HepG2 (cell line): ENCODE data around the gene TAOK3. TPM values are rescaled to one million over a fixed set of nuclear protein-coding genes. Genes with fewer than 3 reads are reported as not detected.

ENCODE experiments used
- CEBPG ChIP-seq: IDR thresholded peaks from 2 replicates; pipeline ENCODE4 v1.6.1; 2016
- CERS6 ChIP-seq: sonication (generic); formaldehyde crosslinking; IDR thresholded peaks from 2 replicates; pipeline ENCODE4 v1.5.0; 2020; ENCODE audit warnings: missing genetic modification reagents
- HNRNPL ChIP-seq: fragments of 200-400 bp; formaldehyde crosslinking; IDR thresholded peaks from 2 replicates; pipeline ENCODE4 v1.6.1; 2017; ENCODE audit warnings: mild to moderate bottlenecking, low read depth, low read length
- NR2F2 ChIP-seq: IDR thresholded peaks from 2 replicates; pipeline ENCODE4 v1.6.1; 2012; ENCODE audit warnings: low read depth, inconsistent platforms, borderline replicate concordance
- PCBP2 ChIP-seq: fragments of 200-400 bp; formaldehyde crosslinking; optimal IDR thresholded peaks from 2 replicates; pipeline ENCODE3; 2018; ENCODE audit warnings: low read length, low read depth; ENCODE audit not compliant: poor library complexity, severe bottlenecking
- PREB ChIP-seq: sonication (generic); formaldehyde crosslinking; IDR thresholded peaks from 2 replicates; pipeline ENCODE4 v1.4.0; 2020; ENCODE audit warnings: missing genetic modification reagents
- RBM22 ChIP-seq: fragments of 200-400 bp; formaldehyde crosslinking; optimal IDR thresholded peaks from 2 replicates; pipeline ENCODE3; 2017; ENCODE audit warnings: mild to moderate bottlenecking, low read length, moderate library complexity
- THAP11 ChIP-seq: IDR thresholded peaks from 2 replicates; pipeline ENCODE4 v1.6.1; 2016; ENCODE audit warnings: missing biosample characterization, missing genetic modification reagents
- polyA plus RNA-seq, 8 experiments: library from polyadenylated mRNA; depleted of rRNA in 3 of 8; stranded (reverse) in 7 of 8; unstranded in 1 of 8; fragments of >200 nt; fragmentation: Illumina TruSeq in 4 of 8; extraction: Trizol in 4 of 8; gene quantifications; 2 replicates each; pipeline versions ENCODE4 v1.2.1 to v1.2.3, GENCODE V29; 2011 to 2016; ENCODE audit warnings: low read depth in 4 of 8, missing spikeins in 1 of 8, mixed read lengths in 1 of 8; ENCODE audit not compliant: insufficient read depth in 1 of 8
- total RNA-seq, 5 experiments: library from RNA; depleted of rRNA; stranded (reverse); fragments of >200 nt; fragmentation: Illumina TruSeq; extraction: Trizol; gene quantifications; 2 replicates each; pipeline ENCODE4 v1.2.3, GENCODE V29; 2016; ENCODE audit warnings: low read depth in 1 of 5
- TF ChIP-seq, protein P1 (sequence below): sonication (generic); formaldehyde crosslinking; IDR thresholded peaks from 2 replicates; pipeline ENCODE4 v1.5.1; 2020; ENCODE audit warnings: mild to moderate bottlenecking, missing genetic modification reagents, borderline replicate concordance
- TF ChIP-seq, protein P2 (sequence below): sonication (generic); formaldehyde crosslinking; IDR thresholded peaks from 2 replicates; pipeline ENCODE4 v1.8.0; 2022; ENCODE audit warnings: mild to moderate bottlenecking, missing genetic modification reagents, borderline replicate concordance

Gene TAOK3
- total and polyA plus RNA-seq, 2 of the 13 experiments (the other 11 are each of a cell fraction or from before 2014, with no cell fraction given): 10.4 to 12.3 TPM

DNA sequence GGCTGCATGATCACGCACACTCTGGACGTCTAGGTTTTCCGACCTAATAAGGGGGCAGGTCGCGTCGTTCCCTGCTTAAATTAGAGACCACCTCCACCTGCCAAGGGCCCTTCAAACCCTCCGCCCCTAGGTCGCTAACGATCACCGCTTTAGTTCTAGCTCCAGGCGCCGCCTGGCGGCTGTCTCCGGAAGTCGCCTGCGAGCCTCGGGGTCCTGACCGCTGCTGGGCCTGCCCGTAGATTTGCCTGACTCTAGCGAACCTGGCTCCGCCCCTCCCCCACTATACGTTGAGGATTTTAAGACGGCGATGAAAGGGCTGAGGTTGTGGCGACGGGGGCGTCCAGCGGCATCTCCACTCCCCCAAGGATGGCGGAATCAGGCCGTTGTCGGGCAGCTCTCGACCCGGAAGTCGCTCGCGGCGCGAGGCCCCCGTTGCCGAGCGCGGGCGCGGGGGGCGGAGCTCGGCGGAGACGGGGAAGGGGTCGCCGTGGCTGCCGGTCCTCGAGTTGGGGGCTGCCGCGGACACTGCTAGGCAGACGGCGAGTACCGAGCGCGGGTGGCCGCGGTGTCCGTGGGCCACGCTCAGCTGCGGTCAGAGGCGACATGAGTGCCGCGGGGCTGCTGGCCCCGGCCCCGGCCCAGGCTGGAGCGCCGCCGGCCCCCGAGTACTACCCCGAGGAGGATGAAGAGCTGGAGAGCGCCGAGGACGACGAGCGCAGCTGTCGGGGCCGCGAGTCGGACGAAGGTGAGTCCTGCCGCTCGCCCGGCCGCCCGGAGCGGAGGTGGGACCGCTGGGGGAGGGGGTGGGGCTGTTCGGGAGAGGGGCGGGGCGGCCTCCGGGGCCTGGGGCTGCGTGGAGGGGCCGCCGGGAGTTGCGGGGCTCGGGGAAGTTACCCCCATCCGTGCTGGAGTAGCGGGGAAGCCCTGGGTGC is 3.6 kb upstream of the TAOK3 start, which contains the start of gene SUDS3 (continued):
- TF ChIP-seq, protein P1, sequence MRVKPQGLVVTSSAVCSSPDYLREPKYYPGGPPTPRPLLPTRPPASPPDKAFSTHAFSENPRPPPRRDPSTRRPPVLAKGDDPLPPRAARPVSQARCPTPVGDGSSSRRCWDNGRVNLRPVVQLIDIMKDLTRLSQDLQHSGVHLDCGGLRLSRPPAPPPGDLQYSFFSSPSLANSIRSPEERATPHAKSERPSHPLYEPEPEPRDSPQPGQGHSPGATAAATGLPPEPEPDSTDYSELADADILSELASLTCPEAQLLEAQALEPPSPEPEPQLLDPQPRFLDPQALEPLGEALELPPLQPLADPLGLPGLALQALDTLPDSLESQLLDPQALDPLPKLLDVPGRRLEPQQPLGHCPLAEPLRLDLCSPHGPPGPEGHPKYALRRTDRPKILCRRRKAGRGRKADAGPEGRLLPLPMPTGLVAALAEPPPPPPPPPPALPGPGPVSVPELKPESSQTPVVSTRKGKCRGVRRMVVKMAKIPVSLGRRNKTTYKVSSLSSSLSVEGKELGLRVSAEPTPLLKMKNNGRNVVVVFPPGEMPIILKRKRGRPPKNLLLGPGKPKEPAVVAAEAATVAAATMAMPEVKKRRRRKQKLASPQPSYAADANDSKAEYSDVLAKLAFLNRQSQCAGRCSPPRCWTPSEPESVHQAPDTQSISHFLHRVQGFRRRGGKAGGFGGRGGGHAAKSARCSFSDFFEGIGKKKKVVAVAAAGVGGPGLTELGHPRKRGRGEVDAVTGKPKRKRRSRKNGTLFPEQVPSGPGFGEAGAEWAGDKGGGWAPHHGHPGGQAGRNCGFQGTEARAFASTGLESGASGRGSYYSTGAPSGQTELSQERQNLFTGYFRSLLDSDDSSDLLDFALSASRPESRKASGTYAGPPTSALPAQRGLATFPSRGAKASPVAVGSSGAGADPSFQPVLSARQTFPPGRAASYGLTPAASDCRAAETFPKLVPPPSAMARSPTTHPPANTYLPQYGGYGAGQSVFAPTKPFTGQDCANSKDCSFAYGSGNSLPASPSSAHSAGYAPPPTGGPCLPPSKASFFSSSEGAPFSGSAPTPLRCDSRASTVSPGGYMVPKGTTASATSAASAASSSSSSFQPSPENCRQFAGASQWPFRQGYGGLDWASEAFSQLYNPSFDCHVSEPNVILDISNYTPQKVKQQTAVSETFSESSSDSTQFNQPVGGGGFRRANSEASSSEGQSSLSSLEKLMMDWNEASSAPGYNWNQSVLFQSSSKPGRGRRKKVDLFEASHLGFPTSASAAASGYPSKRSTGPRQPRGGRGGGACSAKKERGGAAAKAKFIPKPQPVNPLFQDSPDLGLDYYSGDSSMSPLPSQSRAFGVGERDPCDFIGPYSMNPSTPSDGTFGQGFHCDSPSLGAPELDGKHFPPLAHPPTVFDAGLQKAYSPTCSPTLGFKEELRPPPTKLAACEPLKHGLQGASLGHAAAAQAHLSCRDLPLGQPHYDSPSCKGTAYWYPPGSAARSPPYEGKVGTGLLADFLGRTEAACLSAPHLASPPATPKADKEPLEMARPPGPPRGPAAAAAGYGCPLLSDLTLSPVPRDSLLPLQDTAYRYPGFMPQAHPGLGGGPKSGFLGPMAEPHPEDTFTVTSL (CRISPR knock-in tag): no peak
- TF ChIP-seq CERS6 (CRISPR knock-in tag): no peak
- TF ChIP-seq HNRNPL: no peak
- TF ChIP-seq RBM22: no peak
- TF ChIP-seq NR2F2: no peak
- TF ChIP-seq, protein P2, sequence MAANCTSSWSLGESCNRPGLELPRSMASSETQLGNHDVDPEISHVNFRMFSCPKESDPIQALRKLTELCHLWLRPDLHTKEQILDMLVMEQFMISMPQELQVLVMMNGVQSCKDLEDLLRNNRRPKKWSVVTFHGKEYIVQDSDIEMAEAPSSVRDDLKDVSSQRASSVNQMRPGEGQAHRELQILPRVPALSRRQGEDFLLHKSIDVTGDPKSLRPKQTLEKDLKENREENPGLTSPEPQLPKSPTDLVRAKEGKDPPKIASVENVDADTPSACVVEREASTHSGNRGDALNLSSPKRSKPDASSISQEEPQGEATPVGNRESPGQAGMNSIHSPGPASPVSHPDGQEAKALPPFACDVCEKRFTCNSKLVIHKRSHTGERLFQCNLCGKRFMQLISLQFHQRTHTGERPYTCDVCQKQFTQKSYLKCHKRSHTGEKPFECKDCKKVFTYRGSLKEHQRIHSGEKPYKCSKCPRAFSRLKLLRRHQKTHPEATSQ (CRISPR knock-in tag): 0 out of 2 replicates have a peak, but pooled peaks have one; percentile 23
- no peak for TF ChIP-seq PCBP2
- peak; percentile 88 for TF ChIP-seq THAP11 (CRISPR knock-in tag)
- TF ChIP-seq PREB (CRISPR knock-in tag): no peak
- TF ChIP-seq CEBPG (CRISPR knock-in tag): no peak
